Stomach (tissue), 4 donors: ENCODE results near the gene NPIPB8.
A peak's percentile ranks its signal among the peaks of the same experiment; 100 is the strongest.

Source experiments
- POLR2A ChIP-seq, 4 donors: fragments of 450-650 bp; IDR thresholded peaks; one replicate each; pipeline ENCODE4 v1.6.1; 2016; ENCODE audit warnings: antibody characterized with exemption in 4 of 4, control low read depth in 2 of 4, mild to moderate bottlenecking in 1 of 4, moderate library complexity in 1 of 4
- POLR2AphosphoS5 ChIP-seq, 3 donors: sonication (generic); formaldehyde crosslinking; IDR thresholded peaks; one replicate each; pipeline ENCODE4 v1.6.1; 2016; ENCODE audit warnings: antibody characterized with exemption in 3 of 3
- TF ChIP-seq, protein P1 (sequence below), 7 experiments: fragments of 450-650 bp in 4 of 7; fragments of 200-600 bp in 3 of 7; sonication (generic) in 3 of 7; IDR thresholded peaks; one replicate each; pipeline ENCODE4 v1.5.1; 2016 to 2019; ENCODE audit warnings: antibody characterized with exemption in 7 of 7, control low read depth in 2 of 7, mild to moderate bottlenecking in 1 of 7

DNA sequence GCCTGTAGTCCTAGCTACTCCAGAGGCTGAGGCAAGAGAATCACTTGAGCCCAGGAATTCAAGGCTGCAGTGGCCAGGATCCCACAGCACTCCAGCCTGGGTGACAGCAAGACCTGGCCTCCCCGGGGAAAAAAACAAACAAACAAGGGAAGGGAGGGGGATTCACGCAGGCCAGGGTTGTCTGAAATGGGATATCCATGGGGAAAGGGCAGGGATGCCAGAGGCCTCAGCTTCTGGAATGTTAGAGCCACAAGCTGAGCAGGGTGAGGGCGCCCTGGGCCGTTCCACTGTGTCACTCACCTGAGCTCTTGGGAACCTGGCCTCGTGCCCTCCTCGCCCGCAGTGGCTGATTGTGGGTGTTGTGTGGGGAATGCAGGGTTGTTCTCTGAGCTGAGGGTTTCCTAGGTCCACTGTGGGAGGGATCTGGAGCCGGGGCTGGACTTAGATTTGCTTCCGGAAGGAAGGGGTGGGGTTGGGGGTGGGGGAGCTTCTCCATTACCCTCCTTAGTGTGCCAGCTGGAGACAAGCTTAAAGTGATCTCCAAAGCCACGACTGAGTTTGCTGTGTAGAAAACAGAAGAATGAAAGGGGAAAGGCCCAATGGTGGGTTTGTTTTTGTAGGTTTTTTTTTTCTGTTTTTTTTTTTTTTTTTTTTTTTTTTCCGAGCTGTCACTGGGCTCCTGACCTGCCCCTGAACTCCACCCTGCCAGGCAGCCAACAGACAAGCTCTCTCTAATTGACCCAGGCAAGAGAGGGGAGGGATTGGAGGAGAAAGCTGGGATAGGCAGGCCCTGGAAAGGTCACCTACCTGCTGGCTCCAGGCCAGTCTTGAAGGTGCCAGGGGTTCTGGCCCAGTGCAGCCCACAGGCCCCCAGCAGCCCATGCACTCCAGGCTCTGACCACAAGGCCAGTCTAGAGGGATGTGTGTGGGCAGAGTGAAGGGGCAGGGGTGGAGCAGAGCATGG lies 28.0 kb upstream of the NPIPB8 start, which contains the start of gene SULT1A1:
- TF ChIP-seq, protein P1, sequence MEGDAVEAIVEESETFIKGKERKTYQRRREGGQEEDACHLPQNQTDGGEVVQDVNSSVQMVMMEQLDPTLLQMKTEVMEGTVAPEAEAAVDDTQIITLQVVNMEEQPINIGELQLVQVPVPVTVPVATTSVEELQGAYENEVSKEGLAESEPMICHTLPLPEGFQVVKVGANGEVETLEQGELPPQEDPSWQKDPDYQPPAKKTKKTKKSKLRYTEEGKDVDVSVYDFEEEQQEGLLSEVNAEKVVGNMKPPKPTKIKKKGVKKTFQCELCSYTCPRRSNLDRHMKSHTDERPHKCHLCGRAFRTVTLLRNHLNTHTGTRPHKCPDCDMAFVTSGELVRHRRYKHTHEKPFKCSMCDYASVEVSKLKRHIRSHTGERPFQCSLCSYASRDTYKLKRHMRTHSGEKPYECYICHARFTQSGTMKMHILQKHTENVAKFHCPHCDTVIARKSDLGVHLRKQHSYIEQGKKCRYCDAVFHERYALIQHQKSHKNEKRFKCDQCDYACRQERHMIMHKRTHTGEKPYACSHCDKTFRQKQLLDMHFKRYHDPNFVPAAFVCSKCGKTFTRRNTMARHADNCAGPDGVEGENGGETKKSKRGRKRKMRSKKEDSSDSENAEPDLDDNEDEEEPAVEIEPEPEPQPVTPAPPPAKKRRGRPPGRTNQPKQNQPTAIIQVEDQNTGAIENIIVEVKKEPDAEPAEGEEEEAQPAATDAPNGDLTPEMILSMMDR (IDR thresholded peaks at IDR 0.05), result no peak
- TF ChIP-seq POLR2AphosphoS5 (IDR thresholded peaks at IDR 0.05) (peak in 1 of 3 donors; percentile 21), POLR2A (IDR thresholded peaks at IDR 0.05) (no peak)
